Measurements from ENCODE around the gene KRT8. TPM values are rescaled to one million over a fixed set of nuclear protein-coding genes. Genes with fewer than 3 reads are reported as not detected.
A peak's percentile ranks its signal among the peaks of the same experiment; 100 is the strongest.

KRT8 gene
- total RNA-seq, 1 donor from 2014 or later = 194 TPM

GRCh38 chr12:52877242-52877641, 27.6 kb downstream of the KRT8 start:
- Mint-ChIP-seq H3K4me3 (ENCODE audit: unreplicated experiment) (no peak overlapping the region), H3K4me1 (ENCODE audit: unreplicated experiment) (peaks cover 13% of the 10 kb centered on the region), H3K9me3 (ENCODE audit: unreplicated experiment) (no peaks in the 10 kb centered on the region), H3K36me3 (ENCODE audit: low read depth, unreplicated experiment) (no peaks in the 10 kb centered on the region), H3K27ac (ENCODE audit: unreplicated experiment) (no peak overlapping the region), H3K27me3 (ENCODE audit: unreplicated experiment) (peaks cover 9% of the 10 kb centered on the region)
- no peak for DNase-seq (ENCODE audit: low spot score)
- TF ChIP-seq CTCF (IDR thresholded peaks at IDR 0.05; ENCODE audit: unreplicated experiment) = no peak

DNA sequence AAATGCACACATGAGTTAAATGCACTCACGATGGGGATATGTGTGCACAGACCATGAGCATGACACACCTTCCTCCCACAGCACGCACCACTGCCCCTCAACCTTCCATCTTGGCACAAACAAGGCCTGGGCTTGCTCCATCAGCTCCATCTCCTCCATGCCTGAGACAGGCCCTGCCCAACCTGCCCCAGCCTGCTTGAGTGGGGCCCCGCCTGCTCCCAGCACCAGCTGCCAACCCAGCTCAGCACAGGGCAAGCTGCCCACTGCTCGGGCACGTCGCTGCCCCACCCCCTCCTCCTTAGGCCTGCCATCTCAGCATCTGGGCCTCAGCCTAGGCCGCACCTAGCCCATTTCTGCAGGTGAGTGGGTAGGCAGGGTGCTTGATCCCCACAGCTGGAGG, 28.5 kb downstream of the KRT8 start:
- TF ChIP-seq CTCF (IDR thresholded peaks at IDR 0.05; ENCODE audit: unreplicated experiment) = no peak
- peak overlapping the region; percentile 12 for H3K27ac Mint-ChIP-seq (ENCODE audit: unreplicated experiment)
- H3K9me3 Mint-ChIP-seq (ENCODE audit: unreplicated experiment) = no peaks in the 10 kb centered on the region
- no peak overlapping the region for H3K4me3 Mint-ChIP-seq (ENCODE audit: unreplicated experiment)
- peaks cover 9% of the 10 kb centered on the region for H3K27me3 Mint-ChIP-seq (ENCODE audit: unreplicated experiment)
- no peaks in the 10 kb centered on the region for H3K36me3 Mint-ChIP-seq (ENCODE audit: low read depth, unreplicated experiment)
- H3K4me1 Mint-ChIP-seq (ENCODE audit: unreplicated experiment) = peaks cover 13% of the 10 kb centered on the region
- DNase-seq (ENCODE audit: low spot score) = no peak

DNA sequence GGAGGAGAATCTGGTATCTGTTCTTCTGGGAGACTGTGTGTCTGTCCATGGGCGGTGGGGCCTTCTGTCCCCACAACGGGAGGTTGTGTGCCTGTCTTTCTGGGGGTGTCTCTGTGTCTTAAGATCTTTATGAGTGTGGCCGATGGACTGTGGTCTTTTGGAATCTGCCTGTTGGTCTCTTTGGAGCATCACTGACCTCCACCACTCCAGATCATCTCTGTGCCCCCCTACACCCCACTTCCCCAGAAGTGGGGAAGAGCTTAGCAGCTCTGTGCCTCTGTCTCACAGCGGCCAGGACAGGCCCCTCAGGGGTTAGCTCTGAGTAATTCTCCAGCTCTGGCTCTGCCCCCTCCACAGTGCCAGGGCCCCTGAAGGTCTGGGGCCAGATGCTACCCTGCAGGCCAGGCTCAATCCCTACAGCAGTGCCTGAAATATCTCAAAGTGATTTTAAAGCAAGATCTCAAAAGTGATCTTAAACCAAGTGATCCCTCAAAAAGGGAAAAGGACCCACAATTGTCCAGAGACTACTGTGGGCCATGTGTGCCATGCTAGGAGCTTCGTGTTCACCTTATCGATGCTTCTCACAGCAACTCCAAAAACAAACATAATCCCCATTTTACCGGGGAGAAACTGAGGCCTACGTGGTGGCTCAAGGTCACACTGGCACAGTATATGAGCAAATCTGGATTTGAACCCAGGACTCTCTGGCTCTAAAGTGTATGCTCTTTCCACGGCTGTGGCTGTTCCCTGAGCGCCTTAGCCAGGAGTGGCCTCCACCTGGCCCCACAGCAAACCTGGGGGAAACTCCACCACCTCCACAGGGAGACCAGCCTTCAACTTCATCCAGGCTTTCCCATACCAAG, 30.1 kb downstream of the KRT8 start:
- H3K27me3 Mint-ChIP-seq (ENCODE audit: unreplicated experiment) = peaks cover 11% of the 10 kb centered on the region
- no peaks in the 10 kb centered on the region for H3K9me3 Mint-ChIP-seq (ENCODE audit: unreplicated experiment)
- DNase-seq (ENCODE audit: low spot score) = no peak
- H3K27ac Mint-ChIP-seq (ENCODE audit: unreplicated experiment) = no peak overlapping the region
- peaks cover 13% of the 10 kb centered on the region for H3K4me1 Mint-ChIP-seq (ENCODE audit: unreplicated experiment)
- TF ChIP-seq CTCF (IDR thresholded peaks at IDR 0.05; ENCODE audit: unreplicated experiment) = no peak
- H3K4me3 Mint-ChIP-seq (ENCODE audit: unreplicated experiment) = peak overlapping the region; percentile 66
- H3K36me3 Mint-ChIP-seq (ENCODE audit: low read depth, unreplicated experiment) = no peaks in the 10 kb centered on the region

- peaks cover 11% of the 10 kb centered on the region for H3K27me3 Mint-ChIP-seq (ENCODE audit: unreplicated experiment)
- DNase-seq (ENCODE audit: low spot score) = peak; percentile 31
- no peaks in the 10 kb centered on the region for H3K9me3 Mint-ChIP-seq (ENCODE audit: unreplicated experiment)
- H3K4me1 Mint-ChIP-seq (ENCODE audit: unreplicated experiment) = peaks cover 13% of the 10 kb centered on the region
- peak overlapping the region; percentile 66 for H3K4me3 Mint-ChIP-seq (ENCODE audit: unreplicated experiment)
- H3K36me3 Mint-ChIP-seq (ENCODE audit: low read depth, unreplicated experiment) = no peaks in the 10 kb centered on the region
- no peak overlapping the region for H3K27ac Mint-ChIP-seq (ENCODE audit: unreplicated experiment)
- TF ChIP-seq CTCF (IDR thresholded peaks at IDR 0.05; ENCODE audit: unreplicated experiment) = no peak
Measured at GRCh38 chr12:52873832-52874572, 30.9 kb downstream of the KRT8 start.

- peaks cover 14% of the 10 kb centered on the region for H3K27me3 Mint-ChIP-seq (ENCODE audit: unreplicated experiment)
- no peak overlapping the region for H3K27ac Mint-ChIP-seq (ENCODE audit: unreplicated experiment)
- H3K36me3 Mint-ChIP-seq (ENCODE audit: low read depth, unreplicated experiment) = no peaks in the 10 kb centered on the region
- no peak for DNase-seq (ENCODE audit: low spot score)
- H3K4me3 Mint-ChIP-seq (ENCODE audit: unreplicated experiment) = peak overlapping the region; percentile 20
- no peaks in the 10 kb centered on the region for H3K9me3 Mint-ChIP-seq (ENCODE audit: unreplicated experiment)
- no peak for TF ChIP-seq CTCF (IDR thresholded peaks at IDR 0.05; ENCODE audit: unreplicated experiment)
- H3K4me1 Mint-ChIP-seq (ENCODE audit: unreplicated experiment) = peaks cover 13% of the 10 kb centered on the region
Measured at GRCh38 chr12:52873513-52873831, 31.4 kb downstream of the KRT8 start.
